ENCODE data around the gene CEP72. TPM values are rescaled to one million over a fixed set of nuclear protein-coding genes. Genes with fewer than 3 reads are reported as not detected.
"Not testable (repeated sequence)": the region's sequence is repeated elsewhere in the genome, so short reads cannot be mapped to it uniquely, and the experiment has no call there.

CEP72 gene
- total RNA-seq, 4 donors from 2014 or later: 2.6 to 9.4 (median 4.2) TPM

DNA sequence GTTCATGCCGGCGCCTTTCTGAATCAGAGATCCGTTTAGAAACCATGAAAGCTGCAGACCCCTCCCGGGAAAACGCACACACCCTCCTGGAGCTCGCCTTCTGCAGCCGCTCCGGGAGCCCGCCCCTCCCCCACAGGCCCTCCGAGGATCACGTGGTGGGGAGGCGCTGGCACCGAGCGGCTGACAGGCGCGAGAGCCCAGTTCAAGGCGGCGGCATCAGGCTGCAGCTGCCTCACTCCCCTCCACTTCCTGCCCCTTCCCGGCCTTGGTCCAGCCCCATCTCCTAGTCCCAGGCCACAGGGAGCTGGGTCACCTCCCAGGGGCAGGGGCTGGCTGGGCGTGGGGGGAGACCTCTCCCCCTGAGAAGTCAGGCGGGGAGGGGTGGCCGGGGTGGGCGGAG lies 78.9 kb downstream of the CEP72 start:
- DNase-seq; intact Hi-C loops (cut with DNase I; ENCODE audit: low total_unique reads); in situ Hi-C loops (cut with MboI; ENCODE audit: low pct_ligation_motif_present in 1 of 4, low pct_unique_long_range_greater_than_20kb in 1 of 4, low sequenced_read_pairs in 3 of 4): not testable (repeated sequence)

DNA sequence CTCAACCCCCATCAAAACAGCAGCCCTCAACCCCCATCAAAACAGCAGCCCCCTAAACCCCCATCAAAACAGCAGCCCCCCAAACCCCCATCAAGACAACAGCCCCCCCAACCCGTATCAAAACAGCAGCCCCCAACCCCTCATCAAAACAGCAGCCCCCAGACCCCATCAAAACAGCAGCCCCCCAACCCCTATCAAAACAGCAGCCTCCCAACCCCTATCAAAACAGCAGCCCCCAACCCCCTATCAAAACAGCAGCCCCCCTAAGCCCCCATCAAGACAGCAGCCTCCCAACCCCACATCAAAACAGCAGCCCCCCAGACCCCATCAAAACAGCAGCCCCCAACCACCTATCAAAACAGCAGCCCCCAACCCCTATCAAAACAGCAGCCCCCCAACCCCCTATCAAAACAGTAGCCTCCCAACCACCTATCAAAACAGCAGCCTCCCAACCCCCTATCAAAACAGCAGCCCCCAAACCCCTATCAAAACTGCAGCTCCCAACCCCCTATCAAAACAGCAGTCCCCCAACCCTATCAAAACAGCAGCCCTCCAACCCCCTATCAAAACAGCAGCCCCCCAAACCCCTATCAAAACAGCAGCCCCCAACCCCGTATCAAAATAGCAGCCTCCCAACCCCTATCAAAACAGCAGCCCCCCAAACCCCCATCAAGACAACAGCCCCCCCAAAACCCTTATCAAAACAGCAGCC lies 79.8 kb downstream of the CEP72 start:
- Histone ChIP-seq H3K4me3 (peak overlapping the region; percentile 13 to 79 (median 52)), H3K4me1 (peaks cover 0 to 4% (median 0%) of the 10 kb centered on the region in 4 donors), H3K27me3 (no peaks in the 10 kb centered on the region), H3K27ac (peak overlapping the region in 3 of 4 donors; percentile 73 to 83 (median 75)), H3K9me3 (no peaks in the 10 kb centered on the region), H3K36me3 (no peaks in the 10 kb centered on the region)
- no peak for DNase-seq
- in situ Hi-C loops (cut with MboI; ENCODE audit: low pct_ligation_motif_present in 1 of 4, low pct_unique_long_range_greater_than_20kb in 1 of 4, low sequenced_read_pairs in 3 of 4): no loop called here
- intact Hi-C loops (cut with DNase I; ENCODE audit: low total_unique reads): no loop called here
- no peak for TF ChIP-seq EP300 (IDR thresholded peaks at IDR 0.05; ENCODE audit: low read depth)
- TF ChIP-seq, protein P1, sequence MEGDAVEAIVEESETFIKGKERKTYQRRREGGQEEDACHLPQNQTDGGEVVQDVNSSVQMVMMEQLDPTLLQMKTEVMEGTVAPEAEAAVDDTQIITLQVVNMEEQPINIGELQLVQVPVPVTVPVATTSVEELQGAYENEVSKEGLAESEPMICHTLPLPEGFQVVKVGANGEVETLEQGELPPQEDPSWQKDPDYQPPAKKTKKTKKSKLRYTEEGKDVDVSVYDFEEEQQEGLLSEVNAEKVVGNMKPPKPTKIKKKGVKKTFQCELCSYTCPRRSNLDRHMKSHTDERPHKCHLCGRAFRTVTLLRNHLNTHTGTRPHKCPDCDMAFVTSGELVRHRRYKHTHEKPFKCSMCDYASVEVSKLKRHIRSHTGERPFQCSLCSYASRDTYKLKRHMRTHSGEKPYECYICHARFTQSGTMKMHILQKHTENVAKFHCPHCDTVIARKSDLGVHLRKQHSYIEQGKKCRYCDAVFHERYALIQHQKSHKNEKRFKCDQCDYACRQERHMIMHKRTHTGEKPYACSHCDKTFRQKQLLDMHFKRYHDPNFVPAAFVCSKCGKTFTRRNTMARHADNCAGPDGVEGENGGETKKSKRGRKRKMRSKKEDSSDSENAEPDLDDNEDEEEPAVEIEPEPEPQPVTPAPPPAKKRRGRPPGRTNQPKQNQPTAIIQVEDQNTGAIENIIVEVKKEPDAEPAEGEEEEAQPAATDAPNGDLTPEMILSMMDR (IDR thresholded peaks at IDR 0.05): no peak
- no peak for TF ChIP-seq POLR2AphosphoS5 (IDR thresholded peaks at IDR 0.05)
- no peak for TF ChIP-seq POLR2A (IDR thresholded peaks at IDR 0.05)
- WGBS, 2 donors (ENCODE audit: low coverage in 1 of 2): 18% methylated on average over 2 of the region's 2 CpGs; no CpG with 5 or more reads in 1 of the 2 donors

More for the DNA sequence above, 78.9 kb downstream of the CEP72 start:
- peak overlapping the region in 1 of 4 donors; percentile 61 for H3K27ac ChIP-seq
- not testable (repeated sequence) for H3K4me3 ChIP-seq, H3K36me3 ChIP-seq, H3K27me3 ChIP-seq, H3K9me3 ChIP-seq, H3K4me1 ChIP-seq
- WGBS, 2 donors (ENCODE audit: low coverage in 1 of 2): 2% methylated on average over 9 of the region's 23 CpGs; no CpG with 5 or more reads in 1 of the 2 donors

DNA sequence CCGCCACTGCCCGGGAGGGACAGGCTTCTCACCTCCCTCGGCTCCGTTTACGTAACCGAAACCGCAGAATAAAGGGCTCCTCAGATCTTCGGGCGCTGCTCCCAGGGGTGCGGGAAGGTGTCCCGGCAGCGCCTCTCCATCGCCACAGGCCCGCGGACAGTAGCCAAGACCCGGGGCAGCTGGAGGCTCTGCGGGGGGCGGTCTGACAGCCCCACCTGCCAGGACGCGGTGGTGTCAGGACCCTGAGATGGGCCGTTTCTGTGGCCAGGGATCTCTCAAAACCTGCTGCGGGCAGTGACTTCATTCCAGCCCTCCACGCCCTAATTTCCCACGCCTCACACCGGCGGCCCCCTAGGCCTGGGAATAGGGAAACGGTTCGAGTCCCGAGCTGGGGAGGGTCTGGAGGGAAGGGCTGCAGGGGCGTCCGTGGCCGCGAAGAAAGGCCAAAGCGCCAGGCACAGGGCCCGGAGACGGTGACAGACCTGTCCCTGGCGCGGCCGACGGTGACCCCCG lies 80.4 kb downstream of the CEP72 start:
- H3K9me3 ChIP-seq; H3K4me1 ChIP-seq; intact Hi-C loops (cut with DNase I; ENCODE audit: low total_unique reads); H3K36me3 ChIP-seq; H3K27me3 ChIP-seq; DNase-seq; in situ Hi-C loops (cut with MboI; ENCODE audit: low pct_ligation_motif_present in 1 of 4, low pct_unique_long_range_greater_than_20kb in 1 of 4, low sequenced_read_pairs in 3 of 4): not testable (repeated sequence)
- WGBS, 2 donors (ENCODE audit: low coverage in 1 of 2): 1% methylated on average over 27 of the region's 41 CpGs; no CpG with 5 or more reads in 1 of the 2 donors
- Histone ChIP-seq H3K27ac (peak overlapping the region; percentile 73 to 83 (median 78)), H3K4me3 (peak overlapping the region; percentile 13 to 79 (median 52))

DNA sequence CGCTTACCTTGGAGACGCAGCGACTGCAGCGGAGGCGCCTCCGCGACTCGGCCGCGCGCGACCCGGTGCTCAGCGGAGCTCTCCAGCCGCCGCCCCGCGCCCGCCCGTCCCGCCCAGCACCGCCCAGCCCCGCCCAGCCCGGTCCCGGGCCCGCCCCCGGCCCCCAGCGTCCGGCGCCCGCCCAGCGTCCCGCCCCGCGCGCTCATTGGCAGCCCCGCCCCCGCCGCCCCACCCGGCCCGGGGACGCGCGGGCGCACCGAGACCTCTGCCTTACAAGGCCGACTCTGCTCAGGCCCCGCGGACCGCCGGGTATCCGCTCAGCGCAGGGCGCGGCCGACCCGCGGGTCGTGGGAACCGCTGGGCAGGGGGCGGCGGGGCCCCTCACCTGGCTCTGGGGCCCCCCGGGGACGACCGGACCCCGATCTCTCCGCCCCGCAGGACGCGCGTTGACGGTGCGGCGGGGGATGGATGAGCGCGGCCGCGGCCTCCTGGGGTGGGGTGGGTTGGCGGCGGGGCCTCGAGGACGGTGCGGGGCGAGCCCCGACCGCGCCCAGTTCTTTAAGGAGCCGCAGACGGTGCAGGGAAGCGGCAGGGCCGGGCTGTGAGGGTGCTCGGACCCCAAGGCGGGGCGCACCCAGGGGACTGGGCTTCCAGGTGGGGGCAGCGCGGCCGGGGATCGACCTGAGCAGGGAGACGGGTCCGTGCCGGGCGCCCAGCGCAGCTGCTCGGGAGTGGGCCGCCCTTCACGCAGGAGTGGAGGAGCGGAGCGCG lies 81.3 kb downstream of the CEP72 start, which contains the start of gene TPPP:
Gene TPPP, minus strand, starts transcription at position 82 of the 771 bp plus-strand sequence. CDS start 15,292 bp downstream, outside the sequence.
- intact Hi-C loops (cut with DNase I; ENCODE audit: low total_unique reads); H3K9me3 ChIP-seq; H3K27me3 ChIP-seq; H3K36me3 ChIP-seq; H3K4me1 ChIP-seq; in situ Hi-C loops (cut with MboI; ENCODE audit: low pct_ligation_motif_present in 1 of 4, low pct_unique_long_range_greater_than_20kb in 1 of 4, low sequenced_read_pairs in 3 of 4): not testable (repeated sequence)
- WGBS, 2 donors (ENCODE audit: low coverage in 1 of 2): 0% methylated on average over 14 of the region's 109 CpGs; no CpG with 5 or more reads in 1 of the 2 donors
- DNase-seq: peak; percentile 91
- H3K4me3 ChIP-seq: peak within 1 kb of the TSS; percentile 44 to 89 (median 70)
- TF ChIP-seq POLR2A (IDR thresholded peaks at IDR 0.05): peak; percentile 69
- peak; percentile 90 to 95 (median 94) for TF ChIP-seq POLR2AphosphoS5 (IDR thresholded peaks at IDR 0.05)
- peak within 1 kb of the TSS; percentile 80 to 85 (median 82) for H3K27ac ChIP-seq

DNA sequence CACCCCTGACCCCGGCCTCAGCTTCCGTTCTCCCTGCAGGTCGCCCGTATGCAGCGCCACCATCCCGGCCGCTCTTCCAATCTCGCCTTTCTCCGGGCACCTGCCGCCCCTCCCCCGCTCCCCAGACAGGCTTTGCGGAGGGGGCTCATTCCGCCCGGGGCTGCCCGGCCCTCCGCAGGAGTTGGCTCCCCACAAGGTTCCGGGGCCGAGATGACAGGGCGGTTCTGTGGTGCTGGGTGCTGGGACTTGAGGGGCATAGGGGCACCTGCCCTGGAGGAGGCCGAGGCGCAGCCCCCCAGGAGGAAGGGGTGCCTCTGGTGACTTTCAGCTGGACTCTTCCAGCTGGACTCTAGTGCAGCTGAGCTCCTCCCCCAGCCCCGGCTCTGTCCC lies 81.9 kb downstream of the CEP72 start:
- H3K9me3 ChIP-seq; H3K27me3 ChIP-seq; DNase-seq; H3K36me3 ChIP-seq; intact Hi-C loops (cut with DNase I; ENCODE audit: low total_unique reads); in situ Hi-C loops (cut with MboI; ENCODE audit: low pct_ligation_motif_present in 1 of 4, low pct_unique_long_range_greater_than_20kb in 1 of 4, low sequenced_read_pairs in 3 of 4); H3K4me1 ChIP-seq: not testable (repeated sequence)
- Histone ChIP-seq H3K27ac (peak overlapping the region in 2 of 4 donors; percentile 80 to 85), H3K4me3 (peak overlapping the region; percentile 44 to 89 (median 70))
- WGBS, 2 donors (ENCODE audit: low coverage in 1 of 2): 5% methylated on average over 15 of the region's 22 CpGs; no CpG with 5 or more reads in 1 of the 2 donors

DNA sequence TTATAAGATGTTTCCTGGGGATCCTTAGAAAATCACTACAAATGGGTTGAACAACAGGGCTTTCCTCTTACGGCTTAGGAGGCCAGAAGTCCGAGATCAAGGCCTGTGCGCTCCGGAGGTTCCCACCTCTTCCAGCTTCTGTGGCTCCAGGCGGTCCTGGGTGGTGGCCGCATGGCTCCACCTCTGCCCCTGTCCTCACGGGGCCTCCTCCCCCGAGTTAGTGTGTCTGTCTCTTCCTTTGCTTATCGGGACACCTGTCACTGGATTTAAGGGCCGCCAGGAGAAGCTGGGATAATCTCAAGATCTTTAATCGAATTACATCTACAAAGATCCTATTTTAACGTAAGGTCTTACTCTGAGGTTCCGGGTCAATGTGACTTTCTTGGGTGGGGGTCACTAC lies 83.3 kb downstream of the CEP72 start:
- in situ Hi-C loops (cut with MboI; ENCODE audit: low pct_ligation_motif_present in 1 of 4, low pct_unique_long_range_greater_than_20kb in 1 of 4, low sequenced_read_pairs in 3 of 4): loop anchor here in 1 of 4 donors (5.0 kb wide), 1 partner anchor 92 kb away; no protein-coding TSS in a partner anchor
- H3K27ac ChIP-seq; H3K4me1 ChIP-seq; intact Hi-C loops (cut with DNase I; ENCODE audit: low total_unique reads); H3K4me3 ChIP-seq; H3K27me3 ChIP-seq; H3K36me3 ChIP-seq; DNase-seq: not testable (repeated sequence)
- WGBS, 2 donors (ENCODE audit: low coverage in 1 of 2): 88% methylated on average over 5 of the region's 13 CpGs; no CpG with 5 or more reads in 1 of the 2 donors
- H3K9me3 ChIP-seq: peaks cover 0 to 13% of the 10 kb centered on the region in 2 donors

DNA sequence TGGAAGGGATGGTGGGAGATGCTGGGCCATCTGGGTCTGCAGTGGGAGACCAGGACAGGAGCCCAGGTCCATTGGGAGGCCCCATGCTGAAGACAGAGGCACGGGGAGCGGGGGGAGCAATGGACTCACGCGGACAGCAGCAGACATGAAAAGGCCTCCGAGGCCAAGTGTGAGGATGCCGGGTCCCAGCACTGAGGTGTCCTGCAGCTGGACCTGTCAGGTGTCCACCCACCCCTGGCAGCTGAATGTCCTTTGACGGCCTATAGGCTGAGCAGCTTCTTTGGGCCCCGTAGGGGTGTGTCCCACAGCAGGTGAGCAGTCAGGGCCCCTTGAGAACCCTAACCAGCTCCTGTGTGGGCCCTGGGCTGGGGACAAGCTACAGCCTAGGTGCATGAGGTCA lies 84.1 kb downstream of the CEP72 start:
- H3K27ac ChIP-seq; H3K27me3 ChIP-seq; intact Hi-C loops (cut with DNase I; ENCODE audit: low total_unique reads); DNase-seq; H3K36me3 ChIP-seq; H3K4me3 ChIP-seq; H3K4me1 ChIP-seq: not testable (repeated sequence)
- WGBS, 2 donors (ENCODE audit: low coverage in 1 of 2): 95% methylated on average over 8 of the region's 8 CpGs; no CpG with 5 or more reads in 1 of the 2 donors
- in situ Hi-C loops (cut with MboI; ENCODE audit: low pct_ligation_motif_present in 1 of 4, low pct_unique_long_range_greater_than_20kb in 1 of 4, low sequenced_read_pairs in 3 of 4): loop anchor here in 1 of 4 donors (5.0 kb wide), 1 partner anchor 91 kb away; no protein-coding TSS in a partner anchor
- H3K9me3 ChIP-seq: peaks cover 0 to 13% of the 10 kb centered on the region in 2 donors

DNA sequence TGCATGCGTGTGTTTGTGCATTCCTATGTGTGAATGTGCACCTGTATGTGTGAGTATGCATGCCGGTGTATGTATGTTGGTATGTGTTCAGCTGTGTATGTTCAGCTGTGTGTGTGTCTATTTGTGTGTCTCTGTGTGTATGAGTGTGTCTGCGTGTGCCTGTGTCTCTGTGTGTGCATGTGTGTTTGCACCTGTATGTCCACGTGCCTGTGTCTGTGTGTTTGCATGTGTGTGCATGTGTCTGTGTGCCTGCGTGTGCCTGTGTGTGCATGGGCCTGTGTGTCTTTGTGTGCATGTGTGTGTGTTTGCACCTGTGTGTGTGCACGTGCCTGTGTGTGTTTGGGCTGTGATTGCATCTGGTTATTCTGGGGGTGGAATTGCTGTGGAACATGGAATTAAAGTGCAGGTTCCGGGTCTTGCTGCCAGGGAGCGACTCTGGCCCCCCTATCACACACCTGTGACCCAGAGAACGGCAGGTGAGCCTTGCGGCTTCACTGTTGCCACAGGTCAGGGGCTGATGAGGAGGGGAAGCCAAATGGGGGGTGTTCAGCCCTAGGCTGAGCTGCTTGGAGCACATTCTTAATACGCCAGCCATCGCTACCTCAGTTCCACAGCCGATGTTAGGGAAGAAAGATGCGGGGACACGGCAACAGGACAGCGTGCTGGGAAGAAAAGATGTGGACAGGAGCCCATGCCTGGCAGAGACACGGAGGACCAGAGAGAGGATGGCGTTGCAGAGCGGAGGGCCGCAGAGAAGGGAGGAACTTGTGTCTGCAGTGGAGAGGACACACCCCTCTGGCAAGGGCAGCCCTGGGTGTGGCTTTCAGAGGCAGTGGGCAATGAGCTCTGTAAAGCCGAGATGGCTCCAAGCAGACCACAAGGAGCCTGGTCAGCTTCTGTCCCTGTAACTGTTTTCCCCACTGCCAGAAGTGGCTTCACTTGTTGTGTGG lies 84.9 kb downstream of the CEP72 start:
- H3K27me3 ChIP-seq; H3K4me1 ChIP-seq; intact Hi-C loops (cut with DNase I; ENCODE audit: low total_unique reads); H3K27ac ChIP-seq; H3K4me3 ChIP-seq; DNase-seq; H3K36me3 ChIP-seq: not testable (repeated sequence)
- peaks cover 0 to 13% of the 10 kb centered on the region in 2 donors for H3K9me3 ChIP-seq
- WGBS, 2 donors (ENCODE audit: low coverage in 1 of 2): 85% methylated on average over 21 of the region's 21 CpGs; no CpG with 5 or more reads in 1 of the 2 donors
- in situ Hi-C loops (cut with MboI; ENCODE audit: low pct_ligation_motif_present in 1 of 4, low pct_unique_long_range_greater_than_20kb in 1 of 4, low sequenced_read_pairs in 3 of 4): loop anchor here in 1 of 4 donors (5.0 kb wide), 1 partner anchor 90 kb away; no protein-coding TSS in a partner anchor

Data from transverse colon (tissue), 4 donors.